HepG2 (cell line): ENCODE measurements around the gene CERS3. TPM values are rescaled to one million over a fixed set of nuclear protein-coding genes. Genes with fewer than 3 reads are reported as not detected.

ENCODE experiments used
- ATAC-seq: fragments of 200-7000 bp; cut with Tn5 transposase; 3 replicates; pipeline ENCODE4 v1.9.1; 2020; ENCODE audit warnings: mild to moderate bottlenecking, moderate library complexity
- BruUV-seq: library from RNA; stranded (reverse); fragments of 400-500 nt; replicated peaks from 2 replicates; lab custom pipeline; 2021; lab: Mats Ljungman, UMichigan
- CTCF ChIA-PET: fragments of 300-600 bp; formaldehyde crosslinking; extraction: SDS; loops from one replicate; lab custom pipeline; 2021; ENCODE audit warnings: low total read pairs, inconsistent platforms, low intra/inter-chr PET ratio; lab: Yijun Ruan, JAX
- POLR2A ChIA-PET: fragments of 350-600 bp; sonication (Branson Sonifier 250); formaldehyde crosslinking; loops from one replicate; lab custom pipeline; 2020; ENCODE audit warnings: antibody characterized with exemption, inconsistent platforms; lab: Yijun Ruan, JAX
- DNase-seq: peaks from one replicate; pipeline ENCODE4 v3.0.0-alpha.2; 2015; ENCODE audit warnings: low spot score
- FAIRE-seq: peaks from 3 replicates; lab custom pipeline; 2011; peaks lifted over from hg19 to GRCh38; lab: Jason Lieb, UNC
- H2AFZ ChIP-seq: one replicate; pipeline ENCODE4 v1.6.1; 2011; ENCODE audit warnings: low read length, inconsistent platforms
- H3K27ac ChIP-seq: fragments of 300-600 bp; 3 replicates; pipeline ENCODE4 v1.8.0; 2011; ENCODE audit warnings: mixed run types, mild to moderate bottlenecking, mixed read lengths, low read length, inconsistent platforms; ENCODE audit not compliant: insufficient read depth; ENCODE audit errors: extremely low read length
- H3K27me3 ChIP-seq, 2 experiments: fragments of 200-600 bp in 1 of 2; 2 replicates in 1 of 2; 3 replicates in 1 of 2; pipeline versions ENCODE4 v1.6.0 to v1.8.0; 2011; ENCODE audit warnings: low read length in 2 of 2, mild to moderate bottlenecking in 2 of 2, moderate library complexity in 2 of 2, inconsistent platforms in 1 of 2; ENCODE audit not compliant: insufficient read depth in 2 of 2, control insufficient read depth in 1 of 2
- H3K36me3 ChIP-seq, 2 experiments: fragments of 200-600 bp in 1 of 2; replicated peaks in 1 of 2; 2 replicates in 1 of 2; 3 replicates in 1 of 2; pipeline versions ENCODE4 v1.5.1 to v1.8.0; 2011; ENCODE audit warnings: low read length in 2 of 2, inconsistent platforms in 1 of 2; ENCODE audit not compliant: insufficient read depth in 2 of 2, control insufficient read depth in 1 of 2
- H3K4me1 ChIP-seq: 2 replicates; pipeline ENCODE4 v1.5.1; 2012; ENCODE audit warnings: low read length, inconsistent platforms; ENCODE audit not compliant: insufficient read depth
- H3K4me2 ChIP-seq: 2 replicates; pipeline ENCODE4 v1.6.0; 2011; ENCODE audit warnings: low read depth, low read length, inconsistent platforms
- H3K4me3 ChIP-seq, 3 experiments: fragments of 200-600 bp in 1 of 3; sonication (generic), shearing (Covaris generic) in 1 of 3; replicated peaks in 1 of 3; 2 replicates each; pipeline ENCODE4 v1.5.1; 2011 to 2016; ENCODE audit warnings: low read length in 3 of 3, inconsistent platforms in 2 of 3, low read depth in 2 of 3, mild to moderate bottlenecking in 2 of 3, control low read depth in 1 of 3, mixed read lengths in 1 of 3; ENCODE audit not compliant: insufficient read depth in 1 of 3
- H3K79me2 ChIP-seq: one replicate; pipeline ENCODE4 v1.6.1; 2011; ENCODE audit warnings: low read length, inconsistent platforms; ENCODE audit not compliant: insufficient read depth
- H3K9ac ChIP-seq: 2 replicates; pipeline ENCODE4 v1.6.0; 2011; ENCODE audit warnings: mild to moderate bottlenecking, low read depth, low read length, inconsistent platforms; ENCODE audit not compliant: insufficient read depth
- H3K9me3 ChIP-seq: 2 replicates; pipeline ENCODE4 v1.5.1; 2012; ENCODE audit warnings: mild to moderate bottlenecking, low read length
- H4K20me1 ChIP-seq: 2 replicates; pipeline ENCODE4 v1.6.0; 2011; ENCODE audit warnings: inconsistent platforms, mild to moderate bottlenecking, low read length, moderate library complexity; ENCODE audit not compliant: insufficient read depth
- AGO2 ChIP-seq: fragments of 200-400 bp; formaldehyde crosslinking; optimal IDR thresholded peaks from 2 replicates; pipeline ENCODE3; 2017; ENCODE audit warnings: mild to moderate bottlenecking, low read depth, low read length, moderate library complexity
- CERS6 ChIP-seq: sonication (generic); formaldehyde crosslinking; IDR thresholded peaks from 2 replicates; pipeline ENCODE4 v1.5.0; 2020; ENCODE audit warnings: missing genetic modification reagents
- E2F2 ChIP-seq: sonication (generic); formaldehyde crosslinking; IDR thresholded peaks from 2 replicates; pipeline ENCODE4 v1.4.0; 2020; ENCODE audit warnings: missing genetic modification reagents, borderline replicate concordance
- FOXC1 ChIP-seq: sonication (generic); formaldehyde crosslinking; IDR thresholded peaks from 2 replicates; pipeline ENCODE4 v1.8.0; 2022; ENCODE audit warnings: mild to moderate bottlenecking, missing genetic modification reagents, borderline replicate concordance
- GLI4 ChIP-seq: sonication (generic); formaldehyde crosslinking; IDR thresholded peaks from 2 replicates; pipeline ENCODE4 v1.5.1; 2020; ENCODE audit warnings: missing genetic modification reagents, mild to moderate bottlenecking, moderate library complexity, borderline replicate concordance
- MTA1 ChIP-seq: sonication (generic); formaldehyde crosslinking; IDR thresholded peaks from 2 replicates; pipeline ENCODE4 v1.4.0; 2020; ENCODE audit warnings: missing genetic modification reagents, mild to moderate bottlenecking, borderline replicate concordance
- SETDB1 ChIP-seq: sonication (generic); formaldehyde crosslinking; IDR thresholded peaks from 2 replicates; pipeline ENCODE4 v1.5.1; 2020; ENCODE audit warnings: missing genetic modification reagents, mild to moderate bottlenecking, borderline replicate concordance
- SIN3B ChIP-seq: fragments of 150-350 bp; IDR thresholded peaks from 2 replicates; pipeline ENCODE4 v1.6.1; 2014; ENCODE audit warnings: low read length
- SIX1 ChIP-seq: sonication (generic); formaldehyde crosslinking; IDR thresholded peaks from 2 replicates; pipeline ENCODE4 v1.4.0; 2020; ENCODE audit warnings: missing genetic modification reagents, borderline replicate concordance
- STAG1 ChIP-seq: sonication (generic); formaldehyde crosslinking; IDR thresholded peaks from 2 replicates; pipeline ENCODE4 v1.4.0; 2020; ENCODE audit warnings: missing genetic modification reagents
- TBX2 ChIP-seq: sonication (generic); formaldehyde crosslinking; IDR thresholded peaks from 2 replicates; pipeline ENCODE4 v1.5.0; 2020; ENCODE audit warnings: missing genetic modification reagents, mild to moderate bottlenecking, borderline replicate concordance
- THAP11 ChIP-seq: IDR thresholded peaks from 2 replicates; pipeline ENCODE4 v1.6.1; 2016; ENCODE audit warnings: missing biosample characterization, missing genetic modification reagents
- TOE1 ChIP-seq: sonication (generic); formaldehyde crosslinking; IDR thresholded peaks from 2 replicates; pipeline ENCODE4 v1.4.0; 2020; ENCODE audit warnings: mild to moderate bottlenecking, missing genetic modification reagents
- ZNF12 ChIP-seq: sonication (generic); formaldehyde crosslinking; IDR thresholded peaks from 2 replicates; pipeline ENCODE4 v1.5.0; 2020; ENCODE audit warnings: missing genetic modification reagents
- ZNF326 ChIP-seq: sonication (generic); formaldehyde crosslinking; IDR thresholded peaks from 2 replicates; pipeline ENCODE4 v1.4.0; 2020; ENCODE audit warnings: missing genetic modification reagents, borderline replicate concordance
- ZNF703 ChIP-seq: sonication (generic); formaldehyde crosslinking; IDR thresholded peaks from 2 replicates; pipeline ENCODE4 v1.5.1; 2020; ENCODE audit warnings: missing genetic modification reagents, mild to moderate bottlenecking, moderate library complexity, borderline replicate concordance
- ZNF816 ChIP-seq: sonication (generic); formaldehyde crosslinking; IDR thresholded peaks from 2 replicates; pipeline ENCODE4 v1.8.0; 2022; ENCODE audit warnings: missing genetic modification reagents, mild to moderate bottlenecking, borderline replicate concordance
- WGBS: methylation state at CpG from one replicate; pipeline ENCODE4 v1.1.6; 2017; ENCODE audit warnings: low lambda C conversion rate; 5-methylcytosine and 5-hydroxymethylcytosine counted together
- in situ Hi-C: cut with HindIII; loops from 2 replicates; pipeline ENCODE4 v1.10.0; 2017; ENCODE audit warnings: low pct_unique_long_range_greater_than_20kb; ENCODE audit not compliant: extremely low pct_ligation_motif_present
- intact Hi-C: fragments of 100-400 bp; cut with micrococcal nuclease; formaldehyde crosslinking; loops from one replicate; pipeline ENCODE4 v1.10.0; 2022; ENCODE audit not compliant: unreplicated experiment
- polyA plus RNA-seq, 8 experiments: library from polyadenylated mRNA; depleted of rRNA in 3 of 8; stranded (reverse) in 7 of 8; unstranded in 1 of 8; fragments of >200 nt; fragmentation: Illumina TruSeq in 4 of 8; extraction: Trizol in 4 of 8; gene quantifications; 2 replicates each; pipeline versions ENCODE4 v1.2.1 to v1.2.3, GENCODE V29; 2011 to 2016; ENCODE audit warnings: low read depth in 4 of 8, missing spikeins in 1 of 8, mixed read lengths in 1 of 8; ENCODE audit not compliant: insufficient read depth in 1 of 8
- total RNA-seq, 5 experiments: library from RNA; depleted of rRNA; stranded (reverse); fragments of >200 nt; fragmentation: Illumina TruSeq; extraction: Trizol; gene quantifications; 2 replicates each; pipeline ENCODE4 v1.2.3, GENCODE V29; 2016; ENCODE audit warnings: low read depth in 1 of 5

CERS3 gene
- total and polyA plus RNA-seq, 2 of the 13 experiments (the other 11 are each of a cell fraction or from before 2014, with no cell fraction given) = not detected

GRCh38 chr15:100372739-100373119 is 156.0 kb downstream of the CERS3 start:
- CTCF ChIA-PET = no interaction called here
- Histone ChIP-seq H2AFZ (no peak overlapping the region), H3K27ac (no peak overlapping the region)
- no peak for FAIRE-seq
- TF ChIP-seq GLI4 (no peak), SIN3B (no peak), THAP11 (CRISPR knock-in tag) (no peak), ZNF703 (CRISPR knock-in tag) (no peak), ZNF12 (no peak), SETDB1 (CRISPR knock-in tag) (no peak), AGO2 (no peak), FOXC1 (CRISPR knock-in tag) (no peak), SIX1 (CRISPR knock-in tag) (no peak), MTA1 (CRISPR knock-in tag) (no peak), E2F2 (no peak), TBX2 (CRISPR knock-in tag) (no peak), ZNF816 (CRISPR knock-in tag) (no peak), ZNF326 (CRISPR knock-in tag) (no peak), STAG1 (no peak), TOE1 (CRISPR knock-in tag) (no peak), CERS6 (CRISPR knock-in tag) (no peak)
- TF ChIP-seq, all 625 proteins: peak for 0
- no peaks in the 10 kb centered on the region for H3K36me3 ChIP-seq
- no peaks in the 10 kb centered on the region for H3K4me1 ChIP-seq
- no peak for ATAC-seq
- H3K4me2 ChIP-seq = no peak overlapping the region
- peaks cover 0 to 14% of the 10 kb centered on the region in 2 experiments; a peak in 3 of 5 replicates for H3K27me3 ChIP-seq
- no TSS peak for BruUV-seq
- H3K9ac ChIP-seq = no peak overlapping the region
- intact Hi-C loops = no loop called here
- no peak overlapping the region for H3K4me3 ChIP-seq
- WGBS = 58% methylated on average over 9 of the region's 9 CpGs
- in situ Hi-C loops = no loop called here
- H3K9me3 ChIP-seq = 0 out of 2 replicates have a peak, but pooled peaks cover 5% of the 10 kb centered on the region
- POLR2A ChIA-PET = no interaction called here
- no peaks in the 10 kb centered on the region for H3K79me2 ChIP-seq
- no peak for DNase-seq
- H4K20me1 ChIP-seq = no peaks in the 10 kb centered on the region
